Measurements from ENCODE around the gene CCT6A.

- TF ChIP-seq POLR2A (IDR thresholded peaks at IDR 0.05; ENCODE audit: low read length) = no peak
- TF ChIP-seq GATA1 (IDR thresholded peaks at IDR 0.05; ENCODE audit: low read depth, low read length) = no peak
These were observed 46.1 kb downstream of the CCT6A start for GRCh38 chr7:56097700-56098099.
